HEK293 (cell line): ENCODE results near the gene CDH2.

Experiments
- CTCF ChIA-PET: fragments of 350-600 bp; formaldehyde crosslinking; extraction: SDS; loops from one replicate; lab custom pipeline; 2021; ENCODE audit warnings: antibody characterized with exemption; lab: Yijun Ruan, JAX
- POLR2A ChIA-PET: fragments of 300-600 bp; formaldehyde crosslinking; extraction: SDS; loops from one replicate; lab custom pipeline; 2020; ENCODE audit warnings: antibody characterized with exemption, inconsistent platforms; lab: Yijun Ruan, JAX
- H3K27ac ChIP-seq: fragments of 200-500 bp; sonication (Bioruptor generic); 2 replicates; pipeline ENCODE4 v1.5.1; 2014; ENCODE audit warnings: low read depth, low read length, control low read depth, inconsistent platforms; ENCODE audit errors: extremely low read depth
- H3K36me3 ChIP-seq, 2 experiments: fragments of 200-500 bp in 1 of 2; sonication (Bioruptor generic) in 1 of 2; 1 replicate in 1 of 2; 2 replicates in 1 of 2; pipeline ENCODE4 v1.5.1; 2014 to 2017; ENCODE audit warnings: inconsistent platforms in 2 of 2, low read length in 2 of 2; ENCODE audit not compliant: control insufficient read depth in 2 of 2, insufficient read depth in 1 of 2
- H3K4me1 ChIP-seq: fragments of 200-500 bp; sonication (Bioruptor generic); 2 replicates; pipeline ENCODE4 v1.5.1; 2014; ENCODE audit warnings: mild to moderate bottlenecking, low read length, inconsistent platforms; ENCODE audit not compliant: control insufficient read depth, insufficient read depth
- H3K4me3 ChIP-seq: 2 replicates; pipeline ENCODE4 v1.5.1; 2011; ENCODE audit warnings: low read depth, mild to moderate bottlenecking, control low read depth, low read length, moderate library complexity
- H3K9me3 ChIP-seq: fragments of 200-500 bp; sonication (Bioruptor generic); 2 replicates; pipeline ENCODE4 v1.5.1; 2014; ENCODE audit warnings: low read depth, low read length, inconsistent platforms; ENCODE audit not compliant: control insufficient read depth, insufficient read depth
- ZBTB7A ChIP-seq: fragments of 450-650 bp; formaldehyde crosslinking; IDR thresholded peaks from 2 replicates; pipeline ENCODE4 v1.5.1; 2016; ENCODE audit warnings: low read depth, missing biosample characterization, missing genetic modification characterization
- ZFP41 ChIP-seq: fragments of 450-650 bp; formaldehyde crosslinking; IDR thresholded peaks from 2 replicates; pipeline ENCODE4 v1.5.1; 2016; ENCODE audit warnings: missing biosample characterization, missing genetic modification characterization, borderline replicate concordance
- ZNF366 ChIP-seq: fragments of 450-650 bp; formaldehyde crosslinking; conservative IDR thresholded peaks from 2 replicates; pipeline ENCODE4 v1.5.1; 2016; ENCODE audit warnings: missing biosample characterization, missing genetic modification characterization
- ZNF596 ChIP-seq: fragments of 450-650 bp; IDR thresholded peaks from 2 replicates; pipeline ENCODE4 v1.5.0; 2018; ENCODE audit warnings: missing biosample characterization, mild to moderate bottlenecking, missing genetic modification characterization, moderate library complexity
- ZNF654 ChIP-seq: fragments of 450-650 bp; formaldehyde crosslinking; IDR thresholded peaks from 2 replicates; pipeline ENCODE4 v1.5.1; 2016; ENCODE audit warnings: low read depth, missing biosample characterization, missing genetic modification characterization
- ZNF660 ChIP-seq: fragments of 450-650 bp; IDR thresholded peaks from 2 replicates; pipeline ENCODE4 v1.5.1; 2018; ENCODE audit warnings: missing biosample characterization, mild to moderate bottlenecking, missing genetic modification characterization
- ZNF664 ChIP-seq: fragments of 450-650 bp; formaldehyde crosslinking; IDR thresholded peaks from 2 replicates; pipeline ENCODE4 v1.5.1; 2016; ENCODE audit warnings: missing biosample characterization, missing genetic modification characterization
- ZNF747 ChIP-seq: fragments of 450-650 bp; formaldehyde crosslinking; IDR thresholded peaks from 2 replicates; pipeline ENCODE4 v1.5.1; 2016; ENCODE audit warnings: missing biosample characterization, missing genetic modification characterization
- TF ChIP-seq, protein P1 (sequence below): fragments of 450-650 bp; formaldehyde crosslinking; IDR thresholded peaks from 2 replicates; pipeline ENCODE4 v1.5.1; 2016; ENCODE audit warnings: missing biosample characterization, missing genetic modification characterization

Gene CDH2

DNA sequence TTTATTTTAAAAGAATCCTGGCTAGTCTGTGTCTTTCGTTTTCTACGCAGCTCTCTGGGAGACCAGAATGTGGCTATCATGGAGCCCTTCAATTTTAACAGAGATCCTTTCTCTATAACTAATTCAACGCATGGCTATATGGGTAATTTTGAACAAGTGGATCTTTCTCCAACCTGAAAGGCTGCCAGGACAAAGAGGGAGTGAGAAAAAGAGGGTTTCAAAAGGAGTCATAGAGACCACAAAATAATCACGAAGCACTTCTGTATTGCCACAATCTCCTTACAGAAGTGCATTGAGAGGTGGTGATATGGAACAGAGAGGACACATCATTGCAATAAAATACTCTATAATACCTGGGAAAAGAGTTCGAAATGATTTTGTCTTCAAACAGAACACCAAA, 21.7 kb upstream of the CDH2 start:
- TF ChIP-seq, protein P1, sequence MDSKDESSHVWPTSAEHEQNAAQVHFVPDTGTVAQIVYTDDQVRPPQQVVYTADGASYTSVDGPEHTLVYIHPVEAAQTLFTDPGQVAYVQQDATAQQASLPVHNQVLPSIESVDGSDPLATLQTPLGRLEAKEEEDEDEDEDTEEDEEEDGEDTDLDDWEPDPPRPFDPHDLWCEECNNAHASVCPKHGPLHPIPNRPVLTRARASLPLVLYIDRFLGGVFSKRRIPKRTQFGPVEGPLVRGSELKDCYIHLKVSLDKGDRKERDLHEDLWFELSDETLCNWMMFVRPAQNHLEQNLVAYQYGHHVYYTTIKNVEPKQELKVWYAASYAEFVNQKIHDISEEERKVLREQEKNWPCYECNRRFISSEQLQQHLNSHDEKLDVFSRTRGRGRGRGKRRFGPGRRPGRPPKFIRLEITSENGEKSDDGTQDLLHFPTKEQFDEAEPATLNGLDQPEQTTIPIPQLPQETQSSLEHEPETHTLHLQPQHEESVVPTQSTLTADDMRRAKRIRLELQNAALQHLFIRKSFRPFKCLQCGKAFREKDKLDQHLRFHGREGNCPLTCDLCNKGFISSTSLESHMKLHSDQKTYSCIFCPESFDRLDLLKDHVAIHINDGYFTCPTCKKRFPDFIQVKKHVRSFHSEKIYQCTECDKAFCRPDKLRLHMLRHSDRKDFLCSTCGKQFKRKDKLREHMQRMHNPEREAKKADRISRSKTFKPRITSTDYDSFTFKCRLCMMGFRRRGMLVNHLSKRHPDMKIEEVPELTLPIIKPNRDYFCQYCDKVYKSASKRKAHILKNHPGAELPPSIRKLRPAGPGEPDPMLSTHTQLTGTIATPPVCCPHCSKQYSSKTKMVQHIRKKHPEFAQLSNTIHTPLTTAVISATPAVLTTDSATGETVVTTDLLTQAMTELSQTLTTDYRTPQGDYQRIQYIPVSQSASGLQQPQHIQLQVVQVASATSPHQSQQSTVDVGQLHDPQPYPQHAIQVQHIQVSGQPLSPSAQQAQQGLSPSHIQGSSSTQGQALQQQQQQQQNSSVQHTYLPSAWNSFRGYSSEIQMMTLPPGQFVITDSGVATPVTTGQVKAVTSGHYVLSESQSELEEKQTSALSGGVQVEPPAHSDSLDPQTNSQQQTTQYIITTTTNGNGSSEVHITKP (tag by site-specific recombination) = no peak
- CTCF ChIA-PET = interaction anchor here (0.6 kb wide), 1 partner anchor 160 kb away, joined by 3 read pairs; no protein-coding TSS in a partner anchor
- POLR2A ChIA-PET = no interaction called here

GRCh38 chr18:28193177-28193778, 16.3 kb upstream of the CDH2 start:
- H3K4me1 ChIP-seq = no peaks in the 10 kb centered on the region
- H3K4me3 ChIP-seq = no peak overlapping the region
- POLR2A ChIA-PET = no interaction called here
- H3K36me3 ChIP-seq = no peaks in the 10 kb centered on the region
- H3K9me3 ChIP-seq = no peaks in the 10 kb centered on the region
- TF ChIP-seq ZNF366 (tag by site-specific recombination) = no peak
- CTCF ChIA-PET = interaction anchor here (0.6 kb wide), 1 partner anchor 443 kb away, joined by 3 read pairs; no protein-coding TSS in a partner anchor
- no peak overlapping the region for H3K27ac ChIP-seq

More for the DNA sequence above, 21.7 kb upstream of the CDH2 start:
- no peaks in the 10 kb centered on the region for H3K36me3 ChIP-seq
- H3K4me3 ChIP-seq = no peak overlapping the region
- no peaks in the 10 kb centered on the region for H3K4me1 ChIP-seq
- H3K9me3 ChIP-seq = no peaks in the 10 kb centered on the region
- H3K27ac ChIP-seq = no peak overlapping the region

GRCh38 chr18:28189400-28190239, 12.7 kb upstream of the CDH2 start:
- ChIA-PET POLR2A (no interaction called here), CTCF (interaction anchor here (0.7 kb wide), 1 partner anchor 190 kb away, joined by 3 read pairs; no protein-coding TSS in a partner anchor)
- H3K27ac ChIP-seq = no peak overlapping the region
- H3K9me3 ChIP-seq = no peaks in the 10 kb centered on the region
- TF ChIP-seq ZNF654 (tag by site-specific recombination) = peak; percentile 43
- no peak for TF ChIP-seq ZNF747 (tag by site-specific recombination)
- no peaks in the 10 kb centered on the region for H3K4me1 ChIP-seq
- no peaks in the 10 kb centered on the region for H3K36me3 ChIP-seq
- H3K4me3 ChIP-seq = no peak overlapping the region

GRCh38 chr18:28185121-28185520, 8.2 kb upstream of the CDH2 start:
- H3K4me1 ChIP-seq = no peaks in the 10 kb centered on the region
- CTCF ChIA-PET = no interaction called here
- H3K9me3 ChIP-seq = no peaks in the 10 kb centered on the region
- TF ChIP-seq ZFP41 (tag by site-specific recombination) = no peak
- TF ChIP-seq ZNF596 = no peak
- no peak for TF ChIP-seq ZNF660
- TF ChIP-seq, all 188 proteins: peak for 0
- no peak overlapping the region for H3K4me3 ChIP-seq
- no peak overlapping the region for H3K27ac ChIP-seq
- H3K36me3 ChIP-seq = no peaks in the 10 kb centered on the region
- POLR2A ChIA-PET = interaction anchor here (0.5 to 0.6 kb wide), 2 partner anchors 76 to 867 kb away, joined by 3 to 12 read pairs; no protein-coding TSS in a partner anchor

DNA sequence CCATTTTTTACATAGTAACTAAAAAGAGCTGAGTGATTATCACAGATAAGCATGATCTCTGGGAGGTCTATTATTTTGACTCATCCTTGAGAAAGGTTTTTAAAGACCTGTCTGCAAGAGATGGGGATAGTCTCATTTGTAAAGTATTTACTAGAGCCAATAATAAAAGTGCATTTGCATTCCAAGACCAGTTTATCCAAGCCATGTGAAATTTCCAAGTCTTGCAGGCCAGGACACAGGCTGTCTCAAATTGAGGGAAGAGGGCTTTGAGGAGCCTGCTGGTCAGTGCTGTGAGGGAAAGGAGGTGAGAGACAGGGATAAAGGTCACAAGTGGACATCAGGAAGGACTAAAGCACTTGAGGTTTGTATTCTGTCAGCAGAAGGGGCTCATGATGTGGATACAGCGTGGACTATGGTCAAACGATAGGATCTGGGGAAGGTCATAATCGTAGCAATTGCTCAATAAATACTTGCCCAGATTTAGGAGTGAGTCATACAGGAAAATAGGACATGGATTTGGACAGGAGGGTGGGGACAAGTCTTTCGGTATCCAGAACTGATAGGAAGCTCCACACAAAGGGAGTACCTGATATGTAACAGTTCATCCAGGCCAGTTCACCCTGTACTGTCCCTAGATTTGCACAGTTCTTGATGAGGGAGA, 6.6 kb upstream of the CDH2 start:
- Histone ChIP-seq H3K27ac (no peak overlapping the region), H3K4me1 (peaks cover 5% of the 10 kb centered on the region; the same call in 1 of the 2 replicates), H3K9me3 (no peaks in the 10 kb centered on the region), H3K36me3 (no peaks in the 10 kb centered on the region), H3K4me3 (no peak overlapping the region)
- ChIA-PET POLR2A (no interaction called here), CTCF (no interaction called here)
- TF ChIP-seq ZNF664 (tag by site-specific recombination) (peak; percentile 79), ZBTB7A (no peak)
